Measurements from ENCODE around the gene LIMS1. TPM values are rescaled to one million over a fixed set of nuclear protein-coding genes. Genes with fewer than 3 reads are reported as not detected.
A peak's percentile ranks its signal among the peaks of the same experiment; 100 is the strongest.
"Not testable (repeated sequence)": the region's sequence is repeated elsewhere in the genome, so short reads cannot be mapped to it uniquely, and the experiment has no call there.

LIMS1 gene
- total RNA-seq, 1 experiment from 2014 or later, result 132 TPM

DNA sequence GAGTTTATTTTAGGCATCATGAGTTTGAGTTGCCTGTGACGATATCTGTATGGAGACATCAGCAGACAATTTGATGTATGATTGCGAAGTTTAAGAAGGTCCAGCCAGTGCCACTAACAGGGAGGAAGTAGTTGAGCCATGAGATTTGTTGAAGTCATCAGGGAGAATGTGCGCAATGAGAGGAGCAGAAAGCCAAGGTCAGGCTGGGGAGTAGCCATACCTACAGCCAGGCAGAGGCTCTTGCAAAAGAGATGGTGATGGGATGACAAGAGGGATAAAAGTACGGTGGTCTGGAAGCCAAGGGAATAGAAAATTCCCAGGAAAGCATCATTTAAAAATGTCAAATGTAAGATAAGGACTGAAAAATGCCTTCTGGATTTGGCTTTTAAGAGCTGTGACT is 51.2 kb downstream of the LIMS1 start:
- DNase-seq (ENCODE audit: low read depth), result no peak

DNA sequence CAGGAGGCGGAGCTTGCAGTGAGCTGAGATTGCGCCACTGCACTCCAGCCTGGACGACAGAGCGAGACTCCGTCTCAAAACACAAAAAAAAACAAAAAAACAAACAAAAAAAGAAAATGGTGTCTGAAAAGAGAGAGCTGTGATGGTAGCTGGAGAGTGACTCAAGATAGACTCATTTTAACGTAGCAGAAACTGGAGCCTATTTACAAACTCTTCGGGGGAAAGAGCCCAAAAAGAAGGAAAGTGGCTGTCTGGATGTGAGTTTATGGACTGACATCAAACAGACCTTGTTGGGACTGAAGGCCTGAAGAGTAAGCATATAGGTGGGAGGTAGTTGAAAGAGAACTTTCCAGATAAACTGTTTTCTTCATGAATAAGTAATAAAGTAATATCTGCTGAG is 51.8 kb downstream of the LIMS1 start:
- no peak for DNase-seq (ENCODE audit: low read depth)

DNA sequence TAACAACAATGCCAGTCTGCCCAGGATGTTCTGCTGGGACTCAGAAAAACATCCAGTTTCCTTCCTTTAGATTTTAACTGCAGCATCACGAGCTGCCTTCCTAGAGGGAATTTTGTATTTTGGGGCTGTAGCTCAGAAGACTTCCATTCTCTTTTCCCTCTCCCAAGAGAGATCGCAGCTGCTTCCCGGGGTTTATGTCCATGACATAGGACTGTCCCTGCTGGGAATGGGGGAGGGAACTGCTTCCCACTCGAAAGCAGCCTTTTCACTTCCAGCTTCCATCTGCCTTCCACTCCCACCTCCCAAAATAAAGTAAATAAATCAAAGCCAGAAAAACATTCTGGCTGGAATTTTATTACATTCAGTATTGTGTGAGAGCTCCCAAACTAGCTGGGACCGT is 52.4 kb downstream of the LIMS1 start:
- no peak for DNase-seq (ENCODE audit: low read depth)

GRCh38 chr2:108587621-108588020 is 53.4 kb downstream of the LIMS1 start:
- DNase-seq (ENCODE audit: low read depth), result peak; percentile 90

DNA sequence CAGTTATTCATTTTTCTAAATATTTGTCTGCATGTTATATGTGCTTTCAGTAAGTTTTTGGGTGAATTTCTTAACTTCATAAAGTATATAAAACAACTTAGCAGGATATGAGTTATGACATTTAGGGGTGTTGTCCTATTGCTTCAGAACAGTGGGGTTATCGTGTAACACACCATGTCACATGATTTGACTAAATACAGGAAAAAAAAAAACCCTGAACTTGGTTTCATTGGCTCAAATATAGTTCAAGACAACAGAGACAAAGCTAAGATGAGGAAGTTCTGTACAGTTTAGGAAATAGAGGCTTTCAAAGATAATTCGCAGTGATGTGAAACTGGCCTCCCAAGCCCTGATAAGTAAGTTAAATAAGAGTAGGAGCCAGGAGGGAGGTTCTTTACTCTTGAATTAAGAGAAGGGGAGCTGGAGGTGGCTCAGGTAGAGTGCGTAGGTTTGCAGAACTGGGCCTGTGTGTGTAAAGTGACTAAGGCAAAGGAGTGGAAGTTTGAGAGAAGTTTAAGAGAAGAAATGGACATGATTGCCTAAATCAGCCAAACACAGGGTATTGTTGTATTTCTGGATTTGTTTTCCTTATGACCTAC is 53.9 kb downstream of the LIMS1 start:
- DNase-seq (ENCODE audit: low read depth), result peak; percentile 39

DNA sequence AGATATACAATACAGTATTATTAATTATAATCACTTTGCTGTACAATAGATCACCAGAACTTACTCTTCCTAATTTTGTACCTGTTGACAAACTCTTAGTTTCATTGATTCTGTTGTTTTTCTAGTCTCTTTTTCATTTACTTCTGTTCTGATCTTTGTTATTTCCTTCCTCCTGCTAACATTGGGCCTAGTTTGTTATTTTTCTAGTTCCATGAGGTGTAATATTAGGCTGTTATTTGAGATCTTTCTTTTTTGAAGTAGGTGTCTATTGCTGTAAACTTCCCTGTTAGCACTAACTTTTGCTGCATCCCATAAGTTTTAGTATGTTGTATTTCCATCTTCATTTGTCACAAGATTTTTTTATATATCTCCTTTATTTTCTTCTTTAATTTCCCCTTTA is 55.1 kb downstream of the LIMS1 start:
- no peak for DNase-seq (ENCODE audit: low read depth)

GRCh38 chr2:108589781-108590180 is 55.5 kb downstream of the LIMS1 start:
- no peak for DNase-seq (ENCODE audit: low read depth)

- DNase-seq (ENCODE audit: low read depth), result no peak
These were observed 56.9 kb downstream of the LIMS1 start for GRCh38 chr2:108591163-108591562.

GRCh38 chr2:108593547-108594098 is 59.4 kb downstream of the LIMS1 start:
- peak; percentile 85 for DNase-seq (ENCODE audit: low read depth)

GRCh38 chr2:108594132-108594981 is 60.1 kb downstream of the LIMS1 start:
- peak; percentile 97 for DNase-seq (ENCODE audit: low read depth)

DNA sequence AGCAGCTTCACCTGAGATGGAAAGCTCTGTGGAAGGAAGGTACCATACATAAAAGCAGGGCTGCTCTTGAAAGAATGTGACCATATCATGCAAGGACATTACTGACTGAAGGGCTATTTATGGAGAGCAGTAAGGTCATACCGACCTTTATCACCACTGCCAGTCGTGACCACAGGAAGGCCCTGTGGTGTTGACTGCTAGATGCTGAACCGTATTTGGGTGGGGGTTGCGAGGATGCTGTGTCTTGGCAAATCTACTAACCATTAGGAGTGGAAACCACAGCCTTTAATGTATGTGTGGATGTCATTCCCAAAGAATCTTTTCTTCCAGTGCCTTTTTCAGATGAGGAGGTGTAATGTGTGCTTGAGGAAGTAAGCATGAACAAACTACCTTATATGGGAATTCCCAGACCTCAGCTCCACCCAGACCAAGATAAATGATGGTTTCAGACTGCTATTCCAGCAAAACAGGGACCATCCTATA is 60.8 kb downstream of the LIMS1 start:
- DNase-seq (ENCODE audit: low read depth), result peak; percentile 99

- DNase-seq (ENCODE audit: low read depth), result peak; percentile 66
These were observed 61.5 kb downstream of the LIMS1 start for GRCh38 chr2:108595771-108596170.

GRCh38 chr2:108597105-108597744 is 63.0 kb downstream of the LIMS1 start:
- DNase-seq (ENCODE audit: low read depth), result not testable (repeated sequence)

- not testable (repeated sequence) for DNase-seq (ENCODE audit: low read depth)
These were observed 66.9 kb downstream of the LIMS1 start for GRCh38 chr2:108601199-108601598.

DNA sequence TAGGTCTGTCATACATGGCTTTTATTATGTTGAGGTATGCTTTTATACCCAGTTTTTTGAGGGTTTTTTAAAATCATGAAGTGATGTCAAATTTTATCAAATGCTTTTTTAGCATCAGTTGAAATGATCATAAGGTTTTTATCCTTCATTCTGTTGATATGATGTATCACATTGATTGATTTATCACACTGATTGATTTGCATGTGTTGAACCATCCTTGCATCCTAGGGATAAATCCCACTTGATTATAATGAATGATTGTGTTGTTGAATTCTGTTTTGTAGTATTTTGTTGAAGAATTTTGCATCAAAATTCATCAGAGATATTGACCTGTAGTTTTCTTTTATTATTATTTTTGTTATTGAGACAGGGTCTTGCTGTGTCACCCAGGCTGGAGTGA is 68.2 kb downstream of the LIMS1 start:
- DNase-seq (ENCODE audit: low read depth), result no peak

DNA sequence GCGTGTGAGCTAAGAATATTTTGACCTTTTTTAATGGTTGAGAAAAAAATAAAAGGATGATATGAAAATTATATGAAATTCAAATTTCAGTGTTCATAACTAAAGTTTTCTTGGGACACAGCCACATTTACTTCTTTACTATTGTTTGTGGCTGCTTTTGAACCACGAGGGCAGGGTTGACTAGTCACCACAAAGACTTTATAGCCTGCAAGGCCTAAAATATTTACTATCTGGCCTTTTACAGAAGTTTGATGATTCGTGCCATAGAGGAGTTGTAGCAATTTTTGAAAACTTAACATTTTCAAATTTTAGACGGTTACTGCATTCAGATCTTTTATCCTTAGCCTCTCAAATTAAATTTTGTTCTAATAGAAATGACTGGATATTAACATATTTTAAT is 69.9 kb downstream of the LIMS1 start:
- no peak for DNase-seq (ENCODE audit: low read depth)

DNA sequence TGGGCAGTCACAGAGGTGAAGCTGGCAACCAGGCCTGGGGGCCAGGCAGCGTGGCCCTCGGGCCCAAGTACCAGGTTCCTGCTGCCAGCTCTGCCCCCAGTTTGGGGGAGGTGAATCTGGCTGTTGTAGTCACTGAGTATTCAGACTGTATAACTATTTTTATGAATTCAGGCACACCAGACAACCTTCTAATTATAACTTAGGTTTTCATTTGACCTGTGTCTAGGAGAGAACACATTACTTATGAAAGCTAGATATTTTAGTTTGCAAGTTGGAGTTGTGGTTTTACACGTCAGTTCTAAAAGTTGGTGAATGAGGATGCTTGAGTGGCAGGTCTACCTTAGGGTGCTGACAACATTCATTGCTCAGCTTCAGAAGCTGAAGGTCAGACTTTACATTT is 71.7 kb downstream of the LIMS1 start:
- no peak for DNase-seq (ENCODE audit: low read depth)

- DNase-seq (ENCODE audit: low read depth), result peak; percentile 47
These were observed 73.5 kb downstream of the LIMS1 start for GRCh38 chr2:108607706-108608301.

GRCh38 chr2:108611021-108611420 is 76.8 kb downstream of the LIMS1 start:
- no peak for DNase-seq (ENCODE audit: low read depth)

GRCh38 chr2:108612153-108612513 is 77.9 kb downstream of the LIMS1 start:
- DNase-seq (ENCODE audit: low read depth), result no peak

GRCh38 chr2:108612514-108613183 is 78.4 kb downstream of the LIMS1 start:
- no peak for DNase-seq (ENCODE audit: low read depth)

Data from HT1080 (cell line).